GM23248 (cell line): ENCODE measurements around the gene PTPRN. TPM values are rescaled to one million over a fixed set of nuclear protein-coding genes. Genes with fewer than 3 reads are reported as not detected.

Experiments
- DNase-seq: peaks from one replicate; pipeline ENCODE4 v3.0.0-alpha.2; 2015
- H2AFZ ChIP-seq: fragments of 200-600 bp; sonication (generic); 2 replicates; pipeline ENCODE4 v1.6.1; 2016; ENCODE audit warnings: antibody characterized with exemption
- H3F3A ChIP-seq: fragments of 200-600 bp; sonication (generic); 2 replicates; pipeline ENCODE4 v1.6.1; 2016; ENCODE audit warnings: mild to moderate bottlenecking, antibody characterized with exemption, mixed run types; ENCODE audit not compliant: insufficient read depth
- H3K27ac ChIP-seq: fragments of 200-600 bp; sonication (generic); 2 replicates; pipeline ENCODE4 v1.5.1; 2016; ENCODE audit warnings: mild to moderate bottlenecking
- H3K27me3 ChIP-seq: fragments of 200-600 bp; sonication (generic); replicated peaks from 2 replicates; pipeline ENCODE4 v1.6.1; 2016; ENCODE audit warnings: mild to moderate bottlenecking; ENCODE audit not compliant: insufficient read depth
- H3K36me3 ChIP-seq: fragments of 200-600 bp; sonication (generic); 2 replicates; pipeline ENCODE4 v1.6.1; 2016; ENCODE audit warnings: low read depth, mild to moderate bottlenecking
- H3K4me1 ChIP-seq: fragments of 200-600 bp; sonication (generic); 2 replicates; pipeline ENCODE4 v1.6.1; 2016; ENCODE audit warnings: mild to moderate bottlenecking; ENCODE audit not compliant: insufficient read depth
- H3K4me2 ChIP-seq: fragments of 200-600 bp; sonication (generic); one replicate; pipeline ENCODE4 v1.6.1; 2016; ENCODE audit warnings: mild to moderate bottlenecking; ENCODE audit not compliant: unreplicated experiment
- H3K4me3 ChIP-seq: fragments of 200-600 bp; sonication (generic); 2 replicates; pipeline ENCODE4 v1.5.1; 2016; ENCODE audit warnings: mild to moderate bottlenecking
- H3K79me2 ChIP-seq: fragments of 200-600 bp; sonication (generic); 2 replicates; pipeline ENCODE4 v1.6.1; 2016; ENCODE audit warnings: mild to moderate bottlenecking; ENCODE audit not compliant: insufficient read depth
- H3K9ac ChIP-seq: fragments of 200-600 bp; sonication (generic); 2 replicates; pipeline ENCODE4 v1.6.1; 2016; ENCODE audit warnings: mild to moderate bottlenecking
- H3K9me2 ChIP-seq: fragments of 200-600 bp; sonication (generic); 2 replicates; pipeline ENCODE4 v1.6.1; 2016; ENCODE audit warnings: mixed run types, mild to moderate bottlenecking, moderate library complexity; ENCODE audit not compliant: insufficient read depth
- H3K9me3 ChIP-seq: fragments of 200-600 bp; sonication (generic); one replicate; pipeline ENCODE4 v1.6.1; 2017; ENCODE audit warnings: low read depth
- H4K20me1 ChIP-seq: fragments of 200-600 bp; sonication (generic); 2 replicates; pipeline ENCODE4 v1.6.0; 2016; ENCODE audit not compliant: insufficient read depth
- EZH2 ChIP-seq: fragments of 200-600 bp; sonication (generic); IDR thresholded peaks from 2 replicates; pipeline ENCODE4 v1.6.1; 2018; ENCODE audit warnings: antibody characterized with exemption, mild to moderate bottlenecking; ENCODE audit not compliant: insufficient read depth, poor library complexity, severe bottlenecking
- EZH2phosphoT487 ChIP-seq: fragments of 200-600 bp; sonication (generic); IDR thresholded peaks from 2 replicates; pipeline ENCODE4 v1.6.1; 2018; ENCODE audit warnings: antibody characterized with exemption, moderate library complexity, mild to moderate bottlenecking, low read depth; ENCODE audit not compliant: insufficient read depth
- WGBS, 2 experiments: methylation state at CpG; one replicate each; pipeline ENCODE4 v1.1.6; 2015 to 2017; ENCODE audit warnings: low lambda C conversion rate in 2 of 2, low coverage in 1 of 2; ENCODE audit errors: missing lambda C conversion rate in 2 of 2; 5-methylcytosine and 5-hydroxymethylcytosine counted together
- in situ Hi-C: fragments of 300-500 bp; cut with MboI; formaldehyde crosslinking; loops from 2 replicates; pipeline ENCODE4 v1.15.0; 2020
- polyA plus RNA-seq: library from polyadenylated mRNA; unstranded; fragments of >200 nt; fragmentation: Nextera tagmentation; extraction: Ambion mirVana; gene quantifications from 2 replicates; pipeline ENCODE4 v1.2.1, GENCODE V29; 2016
- total RNA-seq: library from RNA; depleted of rRNA; stranded (reverse); fragments of >200 nt; shearing (Covaris generic); gene quantifications from 2 replicates; pipeline ENCODE4 v1.2.3, GENCODE V29; 2014

Gene PTPRN
- total and polyA plus RNA-seq, 2 experiments from 2014 or later = 29.2 to 54.1 TPM

GRCh38 chr2:219298759-219299371 lies 10.3 kb downstream of the PTPRN start:
- Histone ChIP-seq H4K20me1 (no peaks in the 10 kb centered on the region), H3K4me3 (no peak overlapping the region), H3K27ac (no peak overlapping the region), H3F3A (no peaks in the 10 kb centered on the region), H3K9me3 (no peaks in the 10 kb centered on the region), H3K27me3 (no peaks in the 10 kb centered on the region), H2AFZ (peak overlapping the region; percentile 66), H3K9me2 (no peaks in the 10 kb centered on the region), H3K4me1 (no peaks in the 10 kb centered on the region), H3K79me2 (no peaks in the 10 kb centered on the region), H3K9ac (no peak overlapping the region), H3K36me3 (no peaks in the 10 kb centered on the region), H3K4me2 (no peak overlapping the region)
- TF ChIP-seq EZH2phosphoT487 = no peak
- no peak for TF ChIP-seq EZH2
- 20 to 26% methylated on average over 15 of the region's 15 CpGs for WGBS, 2 experiments
- in situ Hi-C loops = no loop called here
- DNase-seq = peak; percentile 78

- Histone ChIP-seq H3K9me3 (no peaks in the 10 kb centered on the region), H4K20me1 (no peaks in the 10 kb centered on the region), H3K4me1 (no peaks in the 10 kb centered on the region), H3K4me2 (no peak overlapping the region), H2AFZ (no peak overlapping the region), H3K9ac (no peak overlapping the region), H3K36me3 (no peaks in the 10 kb centered on the region), H3K9me2 (no peaks in the 10 kb centered on the region), H3K79me2 (no peaks in the 10 kb centered on the region), H3K27ac (no peak overlapping the region), H3F3A (no peaks in the 10 kb centered on the region), H3K4me3 (no peak overlapping the region), H3K27me3 (no peaks in the 10 kb centered on the region)
- in situ Hi-C loops = no loop called here
- 78 to 79% methylated on average over 14 of the region's 14 CpGs for WGBS, 2 experiments
- peak; percentile 43 for DNase-seq
- TF ChIP-seq EZH2 (no peak), EZH2phosphoT487 (no peak)
Observed at GRCh38 chr2:219297766-219298456, 11.3 kb downstream of the PTPRN start.

GRCh38 chr2:219296631-219297391 lies 12.4 kb downstream of the PTPRN start:
- H3K36me3 ChIP-seq = no peaks in the 10 kb centered on the region
- TF ChIP-seq EZH2 (no peak), EZH2phosphoT487 (no peak)

GRCh38 chr2:219296142-219296541 lies 13.1 kb downstream of the PTPRN start:
- Histone ChIP-seq H2AFZ (no peak overlapping the region), H3K4me2 (no peak overlapping the region), H3F3A (no peaks in the 10 kb centered on the region), H3K27ac (no peak overlapping the region), H3K4me1 (no peaks in the 10 kb centered on the region), H3K36me3 (no peaks in the 10 kb centered on the region), H3K79me2 (no peaks in the 10 kb centered on the region), H4K20me1 (no peaks in the 10 kb centered on the region), H3K9ac (no peak overlapping the region), H3K4me3 (no peak overlapping the region), H3K27me3 (no peaks in the 10 kb centered on the region), H3K9me2 (no peaks in the 10 kb centered on the region), H3K9me3 (no peaks in the 10 kb centered on the region)
- DNase-seq = no peak
- in situ Hi-C loops = no loop called here
- WGBS, 2 experiments = 82 to 83% methylated on average over 14 of the region's 14 CpGs
- TF ChIP-seq EZH2phosphoT487 = no peak
- TF ChIP-seq EZH2 = no peak

More at GRCh38 chr2:219296631-219297391, 12.4 kb downstream of the PTPRN start:
- no peak overlapping the region for H3K27ac ChIP-seq
- H3F3A ChIP-seq = no peaks in the 10 kb centered on the region
- H2AFZ ChIP-seq = no peak overlapping the region
- WGBS, 2 experiments = 87% methylated on average over 24 to 25 of the region's 25 CpGs
- H3K4me1 ChIP-seq = no peaks in the 10 kb centered on the region
- H3K4me2 ChIP-seq = no peak overlapping the region
- H3K4me3 ChIP-seq = no peak overlapping the region
- H3K9me3 ChIP-seq = no peaks in the 10 kb centered on the region
- H4K20me1 ChIP-seq = no peaks in the 10 kb centered on the region
- in situ Hi-C loops = no loop called here
- H3K79me2 ChIP-seq = no peaks in the 10 kb centered on the region
- H3K9me2 ChIP-seq = no peaks in the 10 kb centered on the region
- no peak overlapping the region for H3K9ac ChIP-seq
- DNase-seq = no peak
- no peaks in the 10 kb centered on the region for H3K27me3 ChIP-seq
